A549 (cell line): Measurements from ENCODE around the gene ITGA5. TPM values are rescaled to one million over a fixed set of nuclear protein-coding genes. Genes with fewer than 3 reads are reported as not detected.

Experiments
- ATAC-seq, 2 experiments: fragments of 200-7000 bp in 1 of 2; fragments of >200 bp in 1 of 2; cut with Nextera tagmentation in 1 of 2; cut with Tn5 transposase in 1 of 2; 3 replicates each; pipeline versions ENCODE4 v1.8.0 to v1.9.1; 2018 to 2020; ENCODE audit warnings: mild to moderate bottlenecking in 1 of 2, moderate library complexity in 1 of 2
- CTCF ChIA-PET: fragments of 300-600 bp; sonication (Branson Sonifier 250); formaldehyde crosslinking; extraction: SDS; loops from one replicate; lab custom pipeline; 2021; ENCODE audit warnings: antibody characterized with exemption, inconsistent platforms; lab: Yijun Ruan, JAX
- POLR2A ChIA-PET: fragments of 350-600 bp; formaldehyde crosslinking; extraction: SDS; loops from one replicate; lab custom pipeline; 2021; ENCODE audit warnings: antibody characterized with exemption, inconsistent platforms; lab: Yijun Ruan, JAX
- DNase-seq, 2 experiments: peaks; one replicate each; pipeline versions ENCODE4 v3.0.0 to v3.0.0-alpha.2; 2011 to 2016; ENCODE audit warnings: low read depth in 1 of 2, low spot score in 1 of 2
- FAIRE-seq: peaks from 2 replicates; lab custom pipeline; 2011; peaks lifted over from hg19 to GRCh38; lab: Jason Lieb, UNC
- H3K27ac ChIP-seq, 2 experiments: fragments of >200 bp; sonication (Bioruptor Twin); formaldehyde crosslinking; 3 replicates each; pipeline ENCODE4 v1.5.1; 2016 to 2017
- H3K4me1 ChIP-seq: fragments of >200 bp; sonication (Bioruptor Twin); formaldehyde crosslinking; 3 replicates; pipeline ENCODE4 v1.6.1; 2016
- H3K4me2 ChIP-seq: fragments of >200 bp; sonication (Bioruptor Twin); formaldehyde crosslinking; 3 replicates; pipeline ENCODE4 v1.6.1; 2016
- H3K4me3 ChIP-seq: fragments of >200 bp; sonication (Bioruptor Twin); formaldehyde crosslinking; 3 replicates; pipeline ENCODE4 v1.5.1; 2016
- H3K9me3 ChIP-seq: fragments of >200 bp; sonication (Bioruptor Twin); formaldehyde crosslinking; 3 replicates; pipeline ENCODE4 v1.6.1; 2016
- BCL3 ChIP-seq: fragments of >200 bp; sonication (Bioruptor Twin); formaldehyde crosslinking; IDR thresholded peaks from 3 replicates; pipeline ENCODE4 v1.6.1; 2016
- CBX8 ChIP-seq: fragments of 200-600 bp; sonication (generic); IDR thresholded peaks from 2 replicates; pipeline ENCODE4 v1.6.1; 2016
- CEBPB ChIP-seq, 2 experiments: fragments of >200 bp in 1 of 2; sonication (Bioruptor Twin) in 1 of 2; formaldehyde crosslinking in 1 of 2; IDR thresholded peaks; 2 replicates each; pipeline ENCODE4 v1.6.1; 2012 to 2016
- FOSB ChIP-seq: fragments of 250-450 bp; sonication (Bioruptor Pico); IDR thresholded peaks from 2 replicates; pipeline ENCODE4 v1.5.0; 2020; ENCODE audit warnings: mild to moderate bottlenecking, moderate library complexity
- FOXS1 ChIP-seq: fragments of 250-450 bp; sonication (Bioruptor Pico); IDR thresholded peaks from 2 replicates; pipeline ENCODE4 v1.5.0; 2020; ENCODE audit warnings: mild to moderate bottlenecking, moderate library complexity
- HDAC2 ChIP-seq: fragments of 200-600 bp; sonication (generic); IDR thresholded peaks from 2 replicates; pipeline ENCODE4 v1.6.1; 2016
- HOXA7 ChIP-seq: fragments of 250-450 bp; sonication (Bioruptor Pico); IDR thresholded peaks from 2 replicates; pipeline ENCODE4 v1.5.0; 2020; ENCODE audit warnings: mild to moderate bottlenecking, moderate library complexity
- HOXB5 ChIP-seq: fragments of 250-450 bp; sonication (Bioruptor Pico); IDR thresholded peaks from 2 replicates; pipeline ENCODE4 v1.5.0; 2020; ENCODE audit warnings: mild to moderate bottlenecking, moderate library complexity
- JUN ChIP-seq, 2 experiments: fragments of >200 bp; sonication (Bioruptor Twin); formaldehyde crosslinking; IDR thresholded peaks; 2 replicates in 1 of 2; 3 replicates in 1 of 2; pipeline ENCODE4 v1.6.1; 2016 to 2017
- KDM1A ChIP-seq: fragments of 200-600 bp; sonication (generic); IDR thresholded peaks from 2 replicates; pipeline ENCODE4 v1.6.1; 2016; ENCODE audit warnings: low read depth, mild to moderate bottlenecking
- KDM5A ChIP-seq: fragments of 200-600 bp; sonication (generic); IDR thresholded peaks from 2 replicates; pipeline ENCODE4 v1.6.1; 2016; ENCODE audit warnings: antibody characterized with exemption, mild to moderate bottlenecking
- MAFK ChIP-seq: fragments of 450-650 bp; IDR thresholded peaks from 2 replicates; pipeline ENCODE4 v1.6.1; 2014; ENCODE audit not compliant: partially characterized antibody
- NFE2L2 ChIP-seq: fragments of 150-350 bp; conservative IDR thresholded peaks from 2 replicates; pipeline ENCODE4 v1.6.1; 2014; ENCODE audit warnings: low read length
- RARB ChIP-seq: fragments of 250-450 bp; sonication (Bioruptor Pico); IDR thresholded peaks from 2 replicates; pipeline ENCODE4 v1.8.0; 2021; ENCODE audit warnings: mild to moderate bottlenecking, moderate library complexity
- RCOR1 ChIP-seq: fragments of 150-350 bp; IDR thresholded peaks from 2 replicates; pipeline ENCODE4 v1.6.1; 2014; ENCODE audit warnings: antibody characterized with exemption, low read length, low read depth
- RFX5 ChIP-seq: fragments of 450-650 bp; IDR thresholded peaks from 2 replicates; pipeline ENCODE4 v1.7.1; 2014; ENCODE audit warnings: antibody characterized with exemption, mild to moderate bottlenecking, moderate library complexity
- RNF2 ChIP-seq: fragments of 200-600 bp; sonication (generic); IDR thresholded peaks from 2 replicates; pipeline ENCODE4 v1.6.1; 2016; ENCODE audit warnings: low read depth, mild to moderate bottlenecking, antibody characterized with exemption, moderate library complexity, borderline replicate concordance
- SMC3 ChIP-seq: fragments of >200 bp; sonication (Bioruptor Twin); formaldehyde crosslinking; IDR thresholded peaks from 3 replicates; pipeline ENCODE4 v1.6.1; 2018; ENCODE audit warnings: inconsistent platforms
- SREBF2 ChIP-seq: fragments of 450-650 bp; IDR thresholded peaks from 2 replicates; pipeline ENCODE4 v1.6.1; 2014; ENCODE audit warnings: mild to moderate bottlenecking, moderate library complexity
- TFCP2L1 ChIP-seq: fragments of 250-450 bp; sonication (Bioruptor Pico); IDR thresholded peaks from 2 replicates; pipeline ENCODE4 v1.5.0; 2021; ENCODE audit warnings: mild to moderate bottlenecking
- TP53 ChIP-seq: fragments of 250-450 bp; sonication (Bioruptor Pico); IDR thresholded peaks from 2 replicates; pipeline ENCODE4 v1.5.0; 2021; ENCODE audit warnings: mild to moderate bottlenecking, moderate library complexity
- ZNF302 ChIP-seq: fragments of 250-450 bp; sonication (Bioruptor Pico); IDR thresholded peaks from 2 replicates; pipeline ENCODE4 v1.9.0; 2021; ENCODE audit warnings: inconsistent platforms, mild to moderate bottlenecking, moderate library complexity
- WGBS: methylation state at CpG from one replicate; pipeline ENCODE4 v1.1.6; 2017; ENCODE audit errors: missing lambda C conversion rate; 5-methylcytosine and 5-hydroxymethylcytosine counted together
- polyA plus RNA-seq, 4 experiments: library from polyadenylated mRNA; depleted of rRNA in 3 of 4; stranded (reverse); fragments of >200 nt; fragmentation: RNase III in 1 of 4; extraction: RNeasy Plus Mini Kit Qiagen cat#74134 plus additional on column Dnase treatment in 1 of 4; gene quantifications; 2 replicates in 3 of 4; 3 replicates in 1 of 4; pipeline ENCODE4 v1.2.3, GENCODE V29; 2011 to 2017
- TF ChIP-seq, protein P1 (sequence below): fragments of 250-450 bp; sonication (Bioruptor Pico); IDR thresholded peaks from 2 replicates; pipeline ENCODE4 v1.5.0; 2020; ENCODE audit warnings: low read depth, mild to moderate bottlenecking, moderate library complexity
- TF ChIP-seq, protein P2 (sequence below): IDR thresholded peaks from 2 replicates; pipeline ENCODE4 v1.6.1; 2012; ENCODE audit warnings: low read depth, borderline replicate concordance
- TF ChIP-seq, protein P3 (sequence below): fragments of 200-600 bp; sonication (generic); IDR thresholded peaks from 2 replicates; pipeline ENCODE4 v1.6.1; 2016; ENCODE audit warnings: antibody characterized with exemption, mild to moderate bottlenecking, moderate library complexity
- TF ChIP-seq, protein P4 (sequence below): fragments of >200 bp; sonication (Bioruptor Twin); formaldehyde crosslinking; IDR thresholded peaks from 3 replicates; pipeline ENCODE4 v1.5.1; 2016

Gene ITGA5
- polyA plus RNA-seq, 2 of the 4 experiments (the other 2 are of a cell fraction), result 27.2 to 31.7 TPM

DNA sequence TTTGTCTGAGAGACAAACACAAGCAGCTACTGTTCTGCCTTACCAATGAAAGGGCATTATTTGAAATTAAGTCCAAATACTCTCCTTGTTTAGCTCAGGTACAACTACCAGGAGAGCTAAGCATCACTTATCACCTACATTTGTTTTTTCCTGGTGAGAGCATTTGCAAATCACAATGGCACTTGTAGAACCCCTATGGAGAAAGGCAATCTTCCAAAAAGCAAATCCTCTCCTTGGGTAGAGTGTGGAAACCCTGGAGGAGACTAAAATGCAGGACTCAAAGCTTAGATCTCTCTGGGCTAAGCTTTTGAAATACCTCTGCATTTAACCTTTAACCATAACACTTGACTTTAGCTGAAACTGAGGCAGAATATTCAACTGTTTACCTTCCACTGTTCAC, 33.6 kb upstream of the ITGA5 start:
- Histone ChIP-seq H3K4me1 (no peaks in the 10 kb centered on the region), H3K4me2 (no peak overlapping the region), H3K9me3 (no peaks in the 10 kb centered on the region), H3K27ac (no peak overlapping the region), H3K4me3 (no peak overlapping the region)
- FAIRE-seq (no peak), DNase-seq (no peak), ATAC-seq (no peak)
- ChIA-PET CTCF (interaction anchor here (1.3 to 47.9 kb wide), 6 partner anchors 10 to 73 kb away, joined by 3 to 1279 read pairs (median 6); no protein-coding TSS in a partner anchor), POLR2A (no interaction called here)
- TF ChIP-seq KDM1A (no peak), JUN (IDR thresholded peaks at IDR 0.05) (no peak), HOXA7 (no peak), KDM5A (no peak), MAFK (no peak), FOSB (CRISPR knock-in tag) (no peak), CEBPB (IDR thresholded peaks at IDR 0.05) (no peak), ZNF302 (CRISPR knock-in tag) (no peak), FOXS1 (CRISPR knock-in tag) (no peak), RCOR1 (no peak), TFCP2L1 (no peak), HDAC2 (no peak), RARB (CRISPR knock-in tag) (no peak), TP53 (CRISPR knock-in tag) (no peak), CBX8 (no peak), BCL3 (no peak), RFX5 (no peak)
- TF ChIP-seq, protein P1, sequence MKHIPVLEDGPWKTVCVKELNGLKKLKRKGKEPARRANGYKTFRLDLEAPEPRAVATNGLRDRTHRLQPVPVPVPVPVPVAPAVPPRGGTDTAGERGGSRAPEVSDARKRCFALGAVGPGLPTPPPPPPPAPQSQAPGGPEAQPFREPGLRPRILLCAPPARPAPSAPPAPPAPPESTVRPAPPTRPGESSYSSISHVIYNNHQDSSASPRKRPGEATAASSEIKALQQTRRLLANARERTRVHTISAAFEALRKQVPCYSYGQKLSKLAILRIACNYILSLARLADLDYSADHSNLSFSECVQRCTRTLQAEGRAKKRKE (CRISPR knock-in tag), result no peak
- TF ChIP-seq, protein P2, sequence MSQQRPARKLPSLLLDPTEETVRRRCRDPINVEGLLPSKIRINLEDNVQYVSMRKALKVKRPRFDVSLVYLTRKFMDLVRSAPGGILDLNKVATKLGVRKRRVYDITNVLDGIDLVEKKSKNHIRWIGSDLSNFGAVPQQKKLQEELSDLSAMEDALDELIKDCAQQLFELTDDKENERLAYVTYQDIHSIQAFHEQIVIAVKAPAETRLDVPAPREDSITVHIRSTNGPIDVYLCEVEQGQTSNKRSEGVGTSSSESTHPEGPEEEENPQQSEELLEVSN, result no peak
- TF ChIP-seq, protein P3, sequence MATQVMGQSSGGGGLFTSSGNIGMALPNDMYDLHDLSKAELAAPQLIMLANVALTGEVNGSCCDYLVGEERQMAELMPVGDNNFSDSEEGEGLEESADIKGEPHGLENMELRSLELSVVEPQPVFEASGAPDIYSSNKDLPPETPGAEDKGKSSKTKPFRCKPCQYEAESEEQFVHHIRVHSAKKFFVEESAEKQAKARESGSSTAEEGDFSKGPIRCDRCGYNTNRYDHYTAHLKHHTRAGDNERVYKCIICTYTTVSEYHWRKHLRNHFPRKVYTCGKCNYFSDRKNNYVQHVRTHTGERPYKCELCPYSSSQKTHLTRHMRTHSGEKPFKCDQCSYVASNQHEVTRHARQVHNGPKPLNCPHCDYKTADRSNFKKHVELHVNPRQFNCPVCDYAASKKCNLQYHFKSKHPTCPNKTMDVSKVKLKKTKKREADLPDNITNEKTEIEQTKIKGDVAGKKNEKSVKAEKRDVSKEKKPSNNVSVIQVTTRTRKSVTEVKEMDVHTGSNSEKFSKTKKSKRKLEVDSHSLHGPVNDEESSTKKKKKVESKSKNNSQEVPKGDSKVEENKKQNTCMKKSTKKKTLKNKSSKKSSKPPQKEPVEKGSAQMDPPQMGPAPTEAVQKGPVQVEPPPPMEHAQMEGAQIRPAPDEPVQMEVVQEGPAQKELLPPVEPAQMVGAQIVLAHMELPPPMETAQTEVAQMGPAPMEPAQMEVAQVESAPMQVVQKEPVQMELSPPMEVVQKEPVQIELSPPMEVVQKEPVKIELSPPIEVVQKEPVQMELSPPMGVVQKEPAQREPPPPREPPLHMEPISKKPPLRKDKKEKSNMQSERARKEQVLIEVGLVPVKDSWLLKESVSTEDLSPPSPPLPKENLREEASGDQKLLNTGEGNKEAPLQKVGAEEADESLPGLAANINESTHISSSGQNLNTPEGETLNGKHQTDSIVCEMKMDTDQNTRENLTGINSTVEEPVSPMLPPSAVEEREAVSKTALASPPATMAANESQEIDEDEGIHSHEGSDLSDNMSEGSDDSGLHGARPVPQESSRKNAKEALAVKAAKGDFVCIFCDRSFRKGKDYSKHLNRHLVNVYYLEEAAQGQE, result no peak

DNA sequence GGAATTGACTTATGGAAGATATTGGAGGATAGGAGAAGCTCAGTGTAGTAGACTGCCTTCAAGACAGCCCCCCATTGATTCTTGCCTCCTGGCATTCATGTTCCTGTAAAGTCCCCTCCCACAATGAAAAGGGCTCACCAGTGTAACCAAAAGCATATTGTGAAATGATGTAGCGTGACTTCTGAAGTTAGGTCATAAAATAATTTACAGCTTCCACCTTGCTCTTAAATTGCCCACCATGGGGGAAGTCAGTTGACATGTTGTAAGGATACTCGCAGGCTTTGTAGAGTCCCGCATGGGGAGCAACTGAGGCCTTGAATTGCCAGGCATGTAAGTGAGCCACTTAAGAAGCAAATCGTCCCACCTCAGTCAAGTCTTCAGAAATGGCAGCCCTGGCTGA, 29.3 kb upstream of the ITGA5 start:
- ChIA-PET POLR2A (no interaction called here), CTCF (interaction anchor here (0.6 to 47.9 kb wide), 8 partner anchors 9 to 162 kb away, joined by 3 to 1279 read pairs (median 4); no protein-coding TSS in a partner anchor)
- WGBS, result 73% methylated on average over 4 of the region's 4 CpGs
- no peaks in the 10 kb centered on the region for H3K9me3 ChIP-seq
- DNase-seq (no peak), ATAC-seq (no peak), FAIRE-seq (no peak)
- no peak overlapping the region for H3K4me2 ChIP-seq
- no peak overlapping the region for H3K27ac ChIP-seq
- no peak overlapping the region for H3K4me3 ChIP-seq
- no peaks in the 10 kb centered on the region for H3K4me1 ChIP-seq
- TF ChIP-seq SREBF2, result no peak
- TF ChIP-seq, protein P4, sequence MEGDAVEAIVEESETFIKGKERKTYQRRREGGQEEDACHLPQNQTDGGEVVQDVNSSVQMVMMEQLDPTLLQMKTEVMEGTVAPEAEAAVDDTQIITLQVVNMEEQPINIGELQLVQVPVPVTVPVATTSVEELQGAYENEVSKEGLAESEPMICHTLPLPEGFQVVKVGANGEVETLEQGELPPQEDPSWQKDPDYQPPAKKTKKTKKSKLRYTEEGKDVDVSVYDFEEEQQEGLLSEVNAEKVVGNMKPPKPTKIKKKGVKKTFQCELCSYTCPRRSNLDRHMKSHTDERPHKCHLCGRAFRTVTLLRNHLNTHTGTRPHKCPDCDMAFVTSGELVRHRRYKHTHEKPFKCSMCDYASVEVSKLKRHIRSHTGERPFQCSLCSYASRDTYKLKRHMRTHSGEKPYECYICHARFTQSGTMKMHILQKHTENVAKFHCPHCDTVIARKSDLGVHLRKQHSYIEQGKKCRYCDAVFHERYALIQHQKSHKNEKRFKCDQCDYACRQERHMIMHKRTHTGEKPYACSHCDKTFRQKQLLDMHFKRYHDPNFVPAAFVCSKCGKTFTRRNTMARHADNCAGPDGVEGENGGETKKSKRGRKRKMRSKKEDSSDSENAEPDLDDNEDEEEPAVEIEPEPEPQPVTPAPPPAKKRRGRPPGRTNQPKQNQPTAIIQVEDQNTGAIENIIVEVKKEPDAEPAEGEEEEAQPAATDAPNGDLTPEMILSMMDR, result no peak
- TF ChIP-seq KDM5A, result no peak
- TF ChIP-seq HOXB5 (CRISPR knock-in tag), result no peak
- TF ChIP-seq RCOR1, result no peak
- TF ChIP-seq NFE2L2, result no peak
- no peak for TF ChIP-seq RNF2
- TF ChIP-seq, protein P3, result no peak
- no peak for TF ChIP-seq SMC3
